ENCODE measurements around the gene BARHL1.

Gene BARHL1

GRCh38 chr9:132592451-132592850 is 10.0 kb downstream of the BARHL1 start:
- POLR2A ChIA-PET = no interaction called here
- no peak for DNase-seq (ENCODE audit: extremely low spot score)
- CTCF ChIA-PET = no interaction called here

GRCh38 chr9:132594412-132594811 is 12.0 kb downstream of the BARHL1 start:
- DNase-seq (ENCODE audit: extremely low spot score) = no peak
- ChIA-PET CTCF (no interaction called here), POLR2A (no interaction called here)
- TF ChIP-seq BHLHE40 (IDR thresholded peaks at IDR 0.05; ENCODE audit: borderline replicate concordance) (no peak), CTBP1 (IDR thresholded peaks at IDR 0.05; ENCODE audit: borderline replicate concordance) (no peak), ARNT (IDR thresholded peaks at IDR 0.05) (no peak), FOXA1 (IDR thresholded peaks at IDR 0.05) (no peak), ZNF384 (IDR thresholded peaks at IDR 0.05) (no peak), FOXM1 (IDR thresholded peaks at IDR 0.05; ENCODE audit: borderline replicate concordance) (no peak), SP1 (IDR thresholded peaks at IDR 0.05) (no peak), ELF4 (IDR thresholded peaks at IDR 0.05) (no peak), SUZ12 (IDR thresholded peaks at IDR 0.05) (no peak), NFRKB (IDR thresholded peaks at IDR 0.05) (no peak), PKNOX1 (IDR thresholded peaks at IDR 0.05) (no peak), TARDBP (IDR thresholded peaks at IDR 0.05) (no peak), HDGF (IDR thresholded peaks at IDR 0.05; ENCODE audit: borderline replicate concordance) (no peak), L3MBTL2 (conservative IDR thresholded peaks at IDR 0.05) (no peak), FOXK2 (IDR thresholded peaks at IDR 0.05) (no peak), LEF1 (IDR thresholded peaks at IDR 0.05; ENCODE audit: borderline replicate concordance) (no peak)

More at GRCh38 chr9:132592451-132592850, 10.0 kb downstream of the BARHL1 start:
- no peak for TF ChIP-seq FOXA1 (IDR thresholded peaks at IDR 0.05)
- no peak for TF ChIP-seq PKNOX1 (IDR thresholded peaks at IDR 0.05)
- no peak for TF ChIP-seq FOXM1 (IDR thresholded peaks at IDR 0.05; ENCODE audit: borderline replicate concordance)
- TF ChIP-seq LEF1 (IDR thresholded peaks at IDR 0.05; ENCODE audit: borderline replicate concordance) = no peak
- TF ChIP-seq SP1 (IDR thresholded peaks at IDR 0.05) = no peak
- no peak for TF ChIP-seq ARNT (IDR thresholded peaks at IDR 0.05)
- TF ChIP-seq HDGF (IDR thresholded peaks at IDR 0.05; ENCODE audit: borderline replicate concordance) = no peak
- TF ChIP-seq L3MBTL2 (conservative IDR thresholded peaks at IDR 0.05) = no peak
- no peak for TF ChIP-seq FOXK2 (IDR thresholded peaks at IDR 0.05)
- TF ChIP-seq CTBP1 (IDR thresholded peaks at IDR 0.05; ENCODE audit: borderline replicate concordance) = no peak
- TF ChIP-seq NFRKB (IDR thresholded peaks at IDR 0.05) = no peak
- TF ChIP-seq TARDBP (IDR thresholded peaks at IDR 0.05) = no peak
- no peak for TF ChIP-seq BHLHE40 (IDR thresholded peaks at IDR 0.05; ENCODE audit: borderline replicate concordance)
- TF ChIP-seq ELF4 (IDR thresholded peaks at IDR 0.05) = no peak
- no peak for TF ChIP-seq ZNF384 (IDR thresholded peaks at IDR 0.05)
- TF ChIP-seq SUZ12 (IDR thresholded peaks at IDR 0.05) = no peak

- POLR2A ChIA-PET = no interaction called here
- no peak for TF ChIP-seq FOXA1 (IDR thresholded peaks at IDR 0.05)
- no peak for TF ChIP-seq SUZ12 (IDR thresholded peaks at IDR 0.05)
- TF ChIP-seq ZNF384 (IDR thresholded peaks at IDR 0.05) = no peak
- no peak for TF ChIP-seq L3MBTL2 (conservative IDR thresholded peaks at IDR 0.05)
- no peak for TF ChIP-seq SP1 (IDR thresholded peaks at IDR 0.05)
- no peak for TF ChIP-seq BHLHE40 (IDR thresholded peaks at IDR 0.05; ENCODE audit: borderline replicate concordance)
- TF ChIP-seq ARNT (IDR thresholded peaks at IDR 0.05) = no peak
- TF ChIP-seq FOXK2 (IDR thresholded peaks at IDR 0.05) = no peak
- no peak for TF ChIP-seq PKNOX1 (IDR thresholded peaks at IDR 0.05)
- TF ChIP-seq CTBP1 (IDR thresholded peaks at IDR 0.05; ENCODE audit: borderline replicate concordance) = no peak
- no peak for TF ChIP-seq ELF4 (IDR thresholded peaks at IDR 0.05)
- TF ChIP-seq LEF1 (IDR thresholded peaks at IDR 0.05; ENCODE audit: borderline replicate concordance) = no peak
- no peak for TF ChIP-seq NFRKB (IDR thresholded peaks at IDR 0.05)
- no peak for TF ChIP-seq HDGF (IDR thresholded peaks at IDR 0.05; ENCODE audit: borderline replicate concordance)
- TF ChIP-seq FOXM1 (IDR thresholded peaks at IDR 0.05; ENCODE audit: borderline replicate concordance) = no peak
- TF ChIP-seq TARDBP (IDR thresholded peaks at IDR 0.05) = no peak
- no peak for DNase-seq (ENCODE audit: extremely low spot score)
- CTCF ChIA-PET = no interaction called here
Measured at GRCh38 chr9:132595319-132595718, 12.9 kb downstream of the BARHL1 start.

GRCh38 chr9:132596200-132596599 is 13.8 kb downstream of the BARHL1 start:
- ChIA-PET CTCF (no interaction called here), POLR2A (no interaction called here)
- DNase-seq (ENCODE audit: extremely low spot score) = no peak
- no peak for TF ChIP-seq LEF1 (IDR thresholded peaks at IDR 0.05; ENCODE audit: borderline replicate concordance)

GRCh38 chr9:132597073-132597775 is 14.8 kb downstream of the BARHL1 start:
- TF ChIP-seq NFRKB (IDR thresholded peaks at IDR 0.05) (no peak), L3MBTL2 (conservative IDR thresholded peaks at IDR 0.05) (no peak), SUZ12 (IDR thresholded peaks at IDR 0.05) (no peak), LEF1 (IDR thresholded peaks at IDR 0.05; ENCODE audit: borderline replicate concordance) (no peak), ELF4 (IDR thresholded peaks at IDR 0.05) (no peak), FOXA1 (IDR thresholded peaks at IDR 0.05) (no peak), HDGF (IDR thresholded peaks at IDR 0.05; ENCODE audit: borderline replicate concordance) (no peak), ZNF384 (IDR thresholded peaks at IDR 0.05) (no peak), ARNT (IDR thresholded peaks at IDR 0.05) (no peak), PKNOX1 (IDR thresholded peaks at IDR 0.05) (no peak), SP1 (IDR thresholded peaks at IDR 0.05) (no peak), FOXM1 (IDR thresholded peaks at IDR 0.05; ENCODE audit: borderline replicate concordance) (no peak), FOXK2 (IDR thresholded peaks at IDR 0.05) (no peak), CTBP1 (IDR thresholded peaks at IDR 0.05; ENCODE audit: borderline replicate concordance) (no peak), TARDBP (IDR thresholded peaks at IDR 0.05) (no peak), BHLHE40 (IDR thresholded peaks at IDR 0.05; ENCODE audit: borderline replicate concordance) (no peak)
- ChIA-PET POLR2A (no interaction called here), CTCF (no interaction called here)
- DNase-seq (ENCODE audit: extremely low spot score) = no peak
